Endothelial cell of umbilical vein (primary cell): ENCODE results near the gene CBFA2T3. TPM values are rescaled to one million over a fixed set of nuclear protein-coding genes. Genes with fewer than 3 reads are reported as not detected.

Source experiments
- BruUV-seq: library from RNA; stranded (reverse); fragments of 400-500 nt; replicated peaks from 2 replicates; lab custom pipeline; 2021; lab: Mats Ljungman, UMichigan
- CTCF ChIA-PET: fragments of 300-600, 350-600 bp; sonication (Branson Sonifier 250); formaldehyde crosslinking; loops from one replicate; lab custom pipeline; 2021; ENCODE audit warnings: antibody characterized with exemption, inconsistent platforms; lab: Charles Lee
- POLR2A ChIA-PET: fragments of 300-600, 350-600 bp; sonication (Branson Sonifier 250); formaldehyde crosslinking; loops from one replicate; lab custom pipeline; 2021; ENCODE audit warnings: antibody characterized with exemption, inconsistent platforms; lab: Charles Lee
- DNase-seq: peaks from one replicate; pipeline ENCODE4 v3.0.0-alpha.2; 2011; ENCODE audit warnings: low read depth, low spot score
- FAIRE-seq: peaks from 2 replicates; lab custom pipeline; 2011; peaks lifted over from hg19 to GRCh38; lab: Jason Lieb, UNC
- H2AFZ ChIP-seq: 2 replicates; pipeline ENCODE4 v1.6.0; 2012; ENCODE audit warnings: low read depth, low read length, control low read depth, inconsistent platforms
- H3K27ac ChIP-seq: 2 replicates; pipeline ENCODE4 v1.5.1; 2011; ENCODE audit warnings: low read depth, mild to moderate bottlenecking, control low read depth, low read length, moderate library complexity; ENCODE audit not compliant: insufficient read depth
- H3K27me3 ChIP-seq, 2 experiments: 2 replicates each; pipeline versions ENCODE4 v1.6.0 to v1.6.1; 2011; ENCODE audit warnings: low read length in 2 of 2, mixed read lengths in 1 of 2; ENCODE audit not compliant: control insufficient read depth in 2 of 2, insufficient read depth in 2 of 2
- H3K36me3 ChIP-seq, 2 experiments: 2 replicates in 1 of 2; 3 replicates in 1 of 2; pipeline ENCODE4 v1.5.1; 2011; ENCODE audit warnings: low read length in 2 of 2, mild to moderate bottlenecking in 1 of 2, moderate library complexity in 1 of 2; ENCODE audit not compliant: control insufficient read depth in 2 of 2, insufficient read depth in 2 of 2; ENCODE audit errors: extremely low read depth in 1 of 2
- H3K4me1 ChIP-seq: 3 replicates; pipeline ENCODE4 v1.5.1; 2011; ENCODE audit warnings: mild to moderate bottlenecking, low read length; ENCODE audit not compliant: control insufficient read depth, insufficient read depth; ENCODE audit errors: extremely low read depth
- H3K4me2 ChIP-seq: 2 replicates; pipeline ENCODE4 v1.6.1; 2011; ENCODE audit warnings: low read length, control low read depth, mixed read lengths; ENCODE audit not compliant: insufficient read depth
- H3K4me3 ChIP-seq, 3 experiments: fragments of 200-600 bp in 1 of 3; sonication (generic), shearing (Covaris generic) in 1 of 3; replicated peaks in 1 of 3; 2 replicates each; pipeline ENCODE4 v1.5.1; 2011 to 2016; ENCODE audit warnings: control low read depth in 3 of 3, low read length in 3 of 3, mild to moderate bottlenecking in 2 of 3, inconsistent platforms in 1 of 3, low read depth in 1 of 3, moderate library complexity in 1 of 3; ENCODE audit not compliant: insufficient read depth in 1 of 3
- H3K79me2 ChIP-seq: 2 replicates; pipeline ENCODE4 v1.6.0; 2012; ENCODE audit warnings: low read length, inconsistent platforms; ENCODE audit not compliant: control insufficient read depth, insufficient read depth
- H3K9ac ChIP-seq: replicated peaks from 2 replicates; pipeline ENCODE3; 2011; ENCODE audit warnings: low read length, control low read depth; ENCODE audit not compliant: insufficient read depth; ENCODE audit errors: extremely low read depth
- H3K9me1 ChIP-seq: replicated peaks from 3 replicates; pipeline ENCODE4 v1.6.0; 2011; ENCODE audit warnings: mild to moderate bottlenecking, low read length; ENCODE audit not compliant: control insufficient read depth, insufficient read depth; ENCODE audit errors: extremely low read depth
- H3K9me3 ChIP-seq: replicated peaks from 2 replicates; pipeline ENCODE4 v1.5.1; 2012; ENCODE audit warnings: low read length, inconsistent platforms; ENCODE audit not compliant: control insufficient read depth, insufficient read depth
- H4K20me1 ChIP-seq: replicated peaks from 2 replicates; pipeline ENCODE3; 2011; ENCODE audit warnings: mild to moderate bottlenecking, low read length; ENCODE audit not compliant: control insufficient read depth, insufficient read depth; ENCODE audit errors: extremely low read depth
- EZH2 ChIP-seq: IDR thresholded peaks from 2 replicates; pipeline ENCODE4 v1.6.1; 2012; ENCODE audit warnings: borderline replicate concordance, low read depth, mild to moderate bottlenecking, moderate library complexity, low read length, inconsistent platforms; ENCODE audit not compliant: severe bottlenecking
- FOS ChIP-seq: IDR thresholded peaks from 2 replicates; pipeline ENCODE4 v1.6.1; 2011; ENCODE audit warnings: mild to moderate bottlenecking, low read length, moderate library complexity, borderline replicate concordance; ENCODE audit not compliant: insufficient read depth
- GATA2 ChIP-seq: IDR thresholded peaks from 2 replicates; pipeline ENCODE4 v1.7.0; 2011; ENCODE audit warnings: low read depth, mild to moderate bottlenecking, moderate library complexity, mixed read lengths, low read length; ENCODE audit not compliant: insufficient read length, insufficient read depth
- JUN ChIP-seq: IDR thresholded peaks from 2 replicates; pipeline ENCODE4 v1.6.1; 2011; ENCODE audit warnings: borderline replicate concordance, low read depth; ENCODE audit not compliant: insufficient read length, insufficient read depth
- MYC ChIP-seq: IDR thresholded peaks from one replicate; pipeline ENCODE4 v1.6.1; 2011; ENCODE audit warnings: mild to moderate bottlenecking, low read depth, low read length
- POLR2A ChIP-seq: IDR thresholded peaks from 2 replicates; pipeline ENCODE4 v1.6.1; 2012; ENCODE audit warnings: low read depth, mild to moderate bottlenecking, control low read depth, low read length
- POLR2AphosphoS5 ChIP-seq: IDR thresholded peaks from 2 replicates; pipeline ENCODE4 v1.6.1; 2012; ENCODE audit warnings: low read depth, mild to moderate bottlenecking, control low read depth, low read length, moderate library complexity; ENCODE audit not compliant: insufficient read depth
- dilution Hi-C: fragments of 300-500 bp; cut with MboI; formaldehyde crosslinking; loops from one replicate; pipeline ENCODE4 v1.15.0; 2019; ENCODE audit warnings: low sequenced_read_pairs; ENCODE audit not compliant: extremely low pct_ligation_motif_present
- intact Hi-C: fragments of 100-400 bp; cut with micrococcal nuclease; formaldehyde crosslinking; loops from one replicate; pipeline ENCODE4 v1.10.0; 2022
- polyA plus RNA-seq, 4 experiments: library from polyadenylated mRNA; depleted of rRNA in 3 of 4; stranded (reverse) in 3 of 4; unstranded in 1 of 4; fragments of >200 nt; gene quantifications; 2 replicates each; pipeline versions ENCODE4 v1.2.1 to v1.2.3, GENCODE V29; 2011 to 2012; ENCODE audit warnings: missing spikeins in 1 of 4
- total RNA-seq: library from RNA; stranded (reverse); gene quantifications from 2 replicates; pipeline ENCODE4 v1.2.3, GENCODE V29; 2021
- TF ChIP-seq, protein P1 (sequence below), 2 donors: IDR thresholded peaks; 1 replicate in 1 of 2; 2 replicates in 1 of 2; pipeline ENCODE4 v1.5.1; 2011; ENCODE audit warnings: low read length in 2 of 2, mild to moderate bottlenecking in 2 of 2, moderate library complexity in 2 of 2, control low read depth in 1 of 2, inconsistent platforms in 1 of 2, low read depth in 1 of 2; ENCODE audit not compliant: insufficient read depth in 1 of 2; ENCODE audit errors: extremely low read depth in 1 of 2
- TF ChIP-seq, protein P2 (sequence below): IDR thresholded peaks from 2 replicates; pipeline ENCODE4 v1.6.1; 2011; ENCODE audit not compliant: insufficient read depth, insufficient read length

Gene CBFA2T3
- total and polyA plus RNA-seq, 2 donors (not counting 3 experiments of a cell fraction or from before 2014, with no cell fraction given), result not detected

DNA sequence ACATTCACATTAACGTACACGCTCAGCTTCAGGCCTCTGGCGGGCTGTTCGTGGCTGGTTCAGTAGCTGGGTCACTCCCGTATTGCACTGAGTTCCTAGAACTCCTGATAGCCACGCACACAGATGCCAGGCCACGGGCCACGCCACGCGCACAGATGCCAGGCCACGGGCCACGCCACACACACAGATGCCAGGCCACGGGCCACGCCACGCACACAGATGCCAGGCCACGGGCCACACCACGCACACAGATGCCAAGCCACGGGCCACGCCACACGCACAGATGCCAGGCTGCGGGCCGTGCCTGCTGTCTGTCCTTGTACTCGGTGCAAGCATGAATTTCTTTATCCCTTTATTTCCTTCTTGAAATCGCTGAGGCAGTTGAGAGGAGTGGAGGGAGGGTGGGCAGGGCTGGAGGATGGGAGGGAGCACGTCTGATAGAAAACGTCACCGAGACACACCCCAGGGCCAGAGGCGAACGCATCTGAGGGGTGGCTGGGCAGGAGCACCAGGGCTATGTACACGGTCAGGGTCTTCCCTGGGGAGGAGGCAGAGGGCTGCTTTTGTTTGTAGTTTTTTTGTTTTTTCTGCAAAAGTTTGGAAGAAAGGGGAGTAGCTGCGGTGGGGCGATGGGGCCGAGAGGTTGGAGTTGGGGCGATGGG lies 101.9 kb downstream of the CBFA2T3 start:
- ChIA-PET POLR2A (no interaction called here), CTCF (no interaction called here)
- Histone ChIP-seq H3K4me1 (no peaks in the 10 kb centered on the region), H3K36me3 (no peaks in the 10 kb centered on the region), H3K79me2 (no peaks in the 10 kb centered on the region), H3K4me3 (no peak overlapping the region), H3K4me2 (no peak overlapping the region), H2AFZ (no peak overlapping the region), H3K27me3 (no peaks in the 10 kb centered on the region), H3K9me1 (no peaks in the 10 kb centered on the region), H3K9ac (no peak overlapping the region), H3K9me3 (no peaks in the 10 kb centered on the region), H4K20me1 (no peaks in the 10 kb centered on the region), H3K27ac (no peak overlapping the region)
- intact Hi-C loops (no loop called here), dilution Hi-C loops (no loop called here)
- DNase-seq (no peak), FAIRE-seq (no peak)
- TF ChIP-seq MYC (no peak), GATA2 (no peak), POLR2A (no peak), JUN (no peak), POLR2AphosphoS5 (no peak), FOS (no peak), EZH2 (no peak)
- TF ChIP-seq, protein P1, sequence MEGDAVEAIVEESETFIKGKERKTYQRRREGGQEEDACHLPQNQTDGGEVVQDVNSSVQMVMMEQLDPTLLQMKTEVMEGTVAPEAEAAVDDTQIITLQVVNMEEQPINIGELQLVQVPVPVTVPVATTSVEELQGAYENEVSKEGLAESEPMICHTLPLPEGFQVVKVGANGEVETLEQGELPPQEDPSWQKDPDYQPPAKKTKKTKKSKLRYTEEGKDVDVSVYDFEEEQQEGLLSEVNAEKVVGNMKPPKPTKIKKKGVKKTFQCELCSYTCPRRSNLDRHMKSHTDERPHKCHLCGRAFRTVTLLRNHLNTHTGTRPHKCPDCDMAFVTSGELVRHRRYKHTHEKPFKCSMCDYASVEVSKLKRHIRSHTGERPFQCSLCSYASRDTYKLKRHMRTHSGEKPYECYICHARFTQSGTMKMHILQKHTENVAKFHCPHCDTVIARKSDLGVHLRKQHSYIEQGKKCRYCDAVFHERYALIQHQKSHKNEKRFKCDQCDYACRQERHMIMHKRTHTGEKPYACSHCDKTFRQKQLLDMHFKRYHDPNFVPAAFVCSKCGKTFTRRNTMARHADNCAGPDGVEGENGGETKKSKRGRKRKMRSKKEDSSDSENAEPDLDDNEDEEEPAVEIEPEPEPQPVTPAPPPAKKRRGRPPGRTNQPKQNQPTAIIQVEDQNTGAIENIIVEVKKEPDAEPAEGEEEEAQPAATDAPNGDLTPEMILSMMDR (IDR thresholded peaks at IDR 0.05; ENCODE audit: extremely low read depth in 1 of 2, insufficient read depth in 1 of 2, low read depth in 1 of 2, low read length in 2 of 2), result no peak
- TF ChIP-seq, protein P2, sequence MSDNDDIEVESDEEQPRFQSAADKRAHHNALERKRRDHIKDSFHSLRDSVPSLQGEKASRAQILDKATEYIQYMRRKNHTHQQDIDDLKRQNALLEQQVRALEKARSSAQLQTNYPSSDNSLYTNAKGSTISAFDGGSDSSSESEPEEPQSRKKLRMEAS, result no peak
- BruUV-seq, result no TSS peak
